Cardiac muscle cell (in vitro differentiated cells and primary cell): Measurements from ENCODE around the gene NR2C1. TPM values are rescaled to one million over a fixed set of nuclear protein-coding genes. Genes with fewer than 3 reads are reported as not detected.

Source experiments
- DNase-seq, 2 donors: peaks; one replicate each; pipeline versions ENCODE4 v3.0.0 to v3.0.0-alpha.2; 2010 to 2017; ENCODE audit warnings: low read depth in 1 of 2, low spot score in 1 of 2
- H3K27ac ChIP-seq: fragments of 200-600 bp; sonication (generic); 2 replicates; pipeline ENCODE4 v1.5.1; 2016
- H3K27me3 ChIP-seq: fragments of 200-600 bp; sonication (generic); 2 replicates; pipeline ENCODE4 v1.6.0; 2016; ENCODE audit warnings: control low read depth
- H3K36me3 ChIP-seq: fragments of 200-600 bp; sonication (generic); 2 replicates; pipeline ENCODE4 v1.5.1; 2016; ENCODE audit warnings: control low read depth
- H3K4me1 ChIP-seq: fragments of 200-600 bp; sonication (generic); 2 replicates; pipeline ENCODE4 v1.8.1; 2017; ENCODE audit warnings: low read depth, mild to moderate bottlenecking, mixed run types
- H3K4me3 ChIP-seq: fragments of 200-600 bp; sonication (generic); 2 replicates; pipeline ENCODE4 v1.5.1; 2016; ENCODE audit warnings: mild to moderate bottlenecking
- H3K9me3 ChIP-seq: fragments of 200-600 bp; sonication (generic); 2 replicates; pipeline ENCODE4 v1.5.1; 2017; ENCODE audit warnings: low read depth, mild to moderate bottlenecking, control low read depth
- CTCF ChIP-seq: IDR thresholded peaks from 2 replicates; pipeline ENCODE4 v1.5.1; 2012; ENCODE audit warnings: low read depth, mild to moderate bottlenecking, low read length
- polyA plus RNA-seq: library from polyadenylated mRNA; unstranded; fragments of >200 nt; fragmentation: Nextera tagmentation; extraction: Ambion mirVana; gene quantifications from 2 replicates; pipeline ENCODE4 v1.2.1, GENCODE V29; 2016
- total RNA-seq: library from RNA; depleted of rRNA; stranded (reverse); fragments of >200 nt; gene quantifications from 2 replicates; pipeline ENCODE4 v1.2.3, GENCODE V29; 2016

NR2C1 gene
- total and polyA plus RNA-seq, 2 experiments from 2014 or later: 38.1 to 113 TPM

- Histone ChIP-seq H3K27ac (no peak overlapping the region), H3K4me1 (no peaks in the 10 kb centered on the region), H3K36me3 (peaks cover 43% of the 10 kb centered on the region), H3K27me3 (no peaks in the 10 kb centered on the region), H3K9me3 (no peaks in the 10 kb centered on the region), H3K4me3 (no peak overlapping the region)
- peak in 1 of 2 donors; percentile 11 for DNase-seq
- TF ChIP-seq CTCF: no peak
These were observed 19.2 kb downstream of the NR2C1 start for GRCh38 chr12:95054206-95054605.

DNA sequence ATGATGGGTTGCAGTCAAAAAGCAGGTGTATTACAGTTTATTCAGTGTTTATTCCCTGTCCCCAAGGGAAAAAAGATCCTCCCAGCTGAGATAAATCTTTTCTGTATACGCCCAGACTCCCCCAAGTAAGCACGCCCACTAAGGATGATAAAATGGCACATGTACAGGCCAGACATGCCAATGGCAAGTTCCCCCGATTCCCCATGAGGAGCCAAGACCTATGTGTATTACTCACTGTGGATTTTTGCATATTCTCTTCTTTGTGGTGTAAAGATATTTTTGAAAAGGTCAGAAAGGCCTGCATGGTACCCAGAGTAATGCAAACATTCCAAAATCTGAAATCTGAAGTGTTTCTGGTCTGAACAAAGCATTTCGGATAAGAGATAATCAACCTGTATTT is 22.2 kb downstream of the NR2C1 start:
- DNase-seq: no peak
- no peaks in the 10 kb centered on the region for H3K4me1 ChIP-seq
- no peak overlapping the region for H3K27ac ChIP-seq
- no peak overlapping the region for H3K4me3 ChIP-seq
- TF ChIP-seq CTCF: no peak
- H3K36me3 ChIP-seq: peaks cover 42% of the 10 kb centered on the region
- no peaks in the 10 kb centered on the region for H3K27me3 ChIP-seq
- H3K9me3 ChIP-seq: no peaks in the 10 kb centered on the region

DNA sequence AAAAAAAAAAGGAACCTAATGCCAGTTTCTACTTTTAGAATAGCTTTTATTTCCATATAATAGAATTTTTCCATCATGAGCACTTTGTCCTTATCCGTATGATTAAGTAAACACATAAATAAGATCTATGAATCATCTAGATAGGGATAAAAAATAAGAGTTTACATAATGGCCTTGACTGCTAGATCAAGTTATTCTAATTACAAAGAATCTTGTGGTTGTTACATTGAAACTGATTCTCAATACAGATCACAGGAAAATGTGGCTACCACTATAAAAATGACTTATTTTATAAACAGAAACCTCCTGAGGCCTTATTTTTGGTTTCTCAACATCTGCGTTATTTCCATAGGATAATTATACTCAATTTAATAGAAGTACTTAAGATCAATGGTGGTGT is 35.5 kb downstream of the NR2C1 start:
- no peak for TF ChIP-seq CTCF
- Histone ChIP-seq H3K4me1 (no peaks in the 10 kb centered on the region), H3K4me3 (no peak overlapping the region), H3K36me3 (peaks cover 52% of the 10 kb centered on the region), H3K27ac (no peak overlapping the region), H3K9me3 (no peaks in the 10 kb centered on the region), H3K27me3 (no peaks in the 10 kb centered on the region)
- DNase-seq: no peak

- Histone ChIP-seq H3K9me3 (no peaks in the 10 kb centered on the region), H3K27ac (no peak overlapping the region), H3K36me3 (peaks cover 58% of the 10 kb centered on the region), H3K4me3 (no peak overlapping the region), H3K4me1 (no peaks in the 10 kb centered on the region), H3K27me3 (no peaks in the 10 kb centered on the region)
- no peak for DNase-seq
- no peak for TF ChIP-seq CTCF
These were observed 38.7 kb downstream of the NR2C1 start for GRCh38 chr12:95034750-95035149.

DNA sequence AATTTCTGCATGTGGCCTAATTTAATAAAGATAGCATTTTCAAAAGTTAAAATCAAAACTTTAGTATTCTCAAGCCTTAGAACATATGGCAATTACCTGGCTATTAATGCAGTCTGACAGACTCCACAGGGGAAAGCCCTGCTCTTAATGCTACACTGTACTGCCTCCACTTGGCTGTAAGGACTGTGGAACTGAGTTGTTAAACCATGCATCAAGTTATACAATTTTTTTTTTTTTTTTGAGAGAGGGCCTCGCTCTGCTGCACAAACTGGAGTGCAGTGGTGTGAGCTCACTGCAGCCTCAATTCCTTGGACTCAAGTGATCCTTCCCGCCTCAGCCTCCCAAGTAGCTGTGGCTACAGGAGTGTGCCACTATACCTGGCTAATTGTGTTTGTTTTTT is 50.9 kb downstream of the NR2C1 start:
- Histone ChIP-seq H3K27ac (no peak overlapping the region), H3K36me3 (peaks cover 30% of the 10 kb centered on the region), H3K4me3 (no peak overlapping the region), H3K9me3 (no peaks in the 10 kb centered on the region), H3K4me1 (no peaks in the 10 kb centered on the region), H3K27me3 (no peaks in the 10 kb centered on the region)
- no peak for TF ChIP-seq CTCF
- DNase-seq: no peak

- H3K27me3 ChIP-seq: no peaks in the 10 kb centered on the region
- no peaks in the 10 kb centered on the region for H3K9me3 ChIP-seq
- H3K4me1 ChIP-seq: no peaks in the 10 kb centered on the region
- H3K4me3 ChIP-seq: no peak overlapping the region
- H3K36me3 ChIP-seq: peaks cover 11% of the 10 kb centered on the region
- H3K27ac ChIP-seq: no peak overlapping the region
- no peak for DNase-seq
- TF ChIP-seq CTCF: no peak
These were observed 55.9 kb downstream of the NR2C1 start for GRCh38 chr12:95017482-95017881.
